Left renal cortex interstitium (tissue), 4 donors: Measurements from ENCODE around the gene RSF1. TPM values are rescaled to one million over a fixed set of nuclear protein-coding genes. Genes with fewer than 3 reads are reported as not detected.

Source experiments
- DNase-seq, 4 donors: peaks; one replicate each; pipeline ENCODE4 v3.0.0-alpha.2; 2013; ENCODE audit warnings: low read depth in 4 of 4, low spot score in 2 of 4, missing footprints in 1 of 4
- polyA plus RNA-seq, 4 donors: library from polyadenylated mRNA; unstranded; fragments of 120-200 nt; gene quantifications; one replicate each; pipeline ENCODE4 v1.2.1, GENCODE V29; 2013; ENCODE audit not compliant: insufficient read length in 4 of 4

Gene RSF1
- polyA plus RNA-seq, 4 donors, result 51.1 to 73.1 (median 65.7) TPM

DNA sequence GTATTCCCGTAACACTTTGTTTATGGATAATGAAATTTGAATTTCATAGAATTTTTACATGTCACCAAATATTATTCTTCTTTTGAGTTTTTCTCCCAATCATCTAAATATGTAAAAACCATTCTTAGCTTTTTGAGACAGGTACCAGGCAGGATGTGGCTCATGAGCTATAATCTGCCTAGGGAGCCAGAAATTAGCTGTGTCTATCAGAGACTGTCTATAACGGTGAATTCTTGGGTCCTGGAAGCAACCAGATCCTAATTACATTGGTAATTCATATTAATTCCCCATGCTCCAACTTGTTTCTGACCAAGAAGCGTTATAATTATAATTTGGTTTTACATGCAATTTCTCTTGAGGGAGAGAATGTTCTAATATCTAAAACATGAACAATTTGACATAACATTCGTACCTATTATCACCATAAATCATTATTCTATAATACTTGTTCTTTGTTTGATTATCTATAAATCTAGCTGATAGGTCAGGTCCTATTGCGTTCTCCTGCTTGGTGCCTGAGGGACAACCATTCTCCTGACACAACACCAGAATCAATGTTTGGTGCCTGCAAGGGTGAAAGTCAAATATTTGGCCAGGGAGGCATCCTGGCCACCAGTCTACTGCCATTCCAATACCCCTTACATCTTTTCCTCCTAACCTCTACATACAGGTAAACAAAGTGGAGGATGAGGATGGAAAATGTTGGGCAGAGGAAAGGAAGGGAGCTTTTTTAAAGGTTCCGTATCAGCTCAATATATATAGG is 69.9 kb downstream of the RSF1 start:
- DNase-seq, result no peak

DNA sequence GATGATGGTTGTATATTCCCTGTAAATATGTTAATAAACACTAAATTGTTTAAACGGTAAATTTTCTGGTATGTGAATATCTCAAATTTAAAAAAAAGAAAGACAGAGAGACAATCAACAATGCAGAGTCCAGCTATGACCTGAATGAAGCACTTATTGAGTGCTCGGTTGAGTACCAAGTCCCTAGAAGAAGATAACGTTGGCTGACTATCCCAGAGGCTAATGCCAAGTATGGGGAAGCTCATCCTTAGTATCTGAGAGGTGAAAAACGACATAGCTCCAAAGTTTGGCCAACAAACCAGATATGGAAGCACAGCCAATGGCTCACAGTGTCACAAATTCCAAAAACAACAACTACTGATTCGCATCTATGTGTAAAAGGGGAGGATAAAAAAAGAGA is 71.3 kb downstream of the RSF1 start:
- no peak for DNase-seq

DNA sequence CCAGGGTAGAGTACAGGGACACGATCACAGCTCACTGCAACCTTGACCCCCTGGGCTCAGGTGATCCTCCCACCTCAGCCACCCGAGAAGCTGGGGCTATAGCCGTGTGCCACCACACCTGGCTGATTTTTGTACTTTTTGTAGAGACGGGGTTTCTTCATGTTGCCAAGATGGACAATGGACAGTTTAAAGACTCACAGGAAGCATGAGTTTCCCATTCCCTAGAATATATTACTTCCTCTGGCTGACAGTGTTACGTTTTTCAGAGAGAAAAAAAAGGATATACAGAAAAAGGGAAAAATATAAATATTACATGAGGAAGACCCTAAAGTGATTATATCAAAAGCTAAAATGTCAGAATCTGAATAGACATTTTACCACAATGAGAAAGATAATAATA is 72.3 kb downstream of the RSF1 start:
- DNase-seq, result no peak

DNA sequence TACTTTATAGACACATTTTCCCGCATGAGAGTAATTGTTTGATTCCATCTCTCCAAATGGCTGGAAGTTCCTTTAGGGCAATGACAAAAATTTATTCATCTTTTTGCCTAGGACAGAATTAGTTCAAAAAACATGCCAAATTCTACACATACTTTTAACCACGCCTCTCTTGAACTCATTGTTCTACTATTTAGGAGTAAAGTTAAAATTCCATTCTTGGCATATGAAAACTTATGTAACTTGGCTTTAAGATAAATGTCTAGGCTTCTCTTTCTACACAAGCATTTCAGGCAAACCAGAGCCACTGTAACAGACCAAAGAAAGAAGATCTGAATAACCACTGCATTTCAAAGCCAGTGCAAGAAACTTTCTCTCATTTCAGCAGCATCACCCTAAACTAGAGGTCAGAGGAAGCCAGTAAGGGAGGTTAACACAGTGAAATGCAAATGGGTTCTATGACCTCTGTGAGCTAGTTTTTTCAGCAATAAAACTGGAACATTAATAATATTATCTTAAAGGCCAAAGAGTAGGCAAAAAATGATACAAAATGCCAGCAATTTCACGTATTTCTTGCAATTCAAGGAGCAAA is 73.0 kb downstream of the RSF1 start:
- no peak for DNase-seq

DNA sequence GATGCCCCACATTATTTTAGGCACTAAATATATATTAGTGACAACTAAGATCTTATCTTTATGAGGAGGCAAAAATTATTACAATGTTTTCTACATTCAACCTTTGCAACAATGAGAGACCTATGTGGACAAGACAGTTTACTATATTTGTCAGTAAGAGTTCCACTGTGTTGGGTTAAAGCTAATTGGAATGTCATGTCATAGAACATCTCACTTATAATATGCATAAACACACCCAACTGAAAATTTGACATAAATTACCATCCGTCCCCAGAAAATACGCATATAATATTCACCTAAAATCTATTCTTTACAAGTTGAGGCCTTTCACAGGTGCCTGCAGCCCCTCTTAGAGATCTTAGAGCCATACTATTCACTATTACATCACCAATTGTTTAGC is 84.0 kb downstream of the RSF1 start:
- no peak for DNase-seq

DNA sequence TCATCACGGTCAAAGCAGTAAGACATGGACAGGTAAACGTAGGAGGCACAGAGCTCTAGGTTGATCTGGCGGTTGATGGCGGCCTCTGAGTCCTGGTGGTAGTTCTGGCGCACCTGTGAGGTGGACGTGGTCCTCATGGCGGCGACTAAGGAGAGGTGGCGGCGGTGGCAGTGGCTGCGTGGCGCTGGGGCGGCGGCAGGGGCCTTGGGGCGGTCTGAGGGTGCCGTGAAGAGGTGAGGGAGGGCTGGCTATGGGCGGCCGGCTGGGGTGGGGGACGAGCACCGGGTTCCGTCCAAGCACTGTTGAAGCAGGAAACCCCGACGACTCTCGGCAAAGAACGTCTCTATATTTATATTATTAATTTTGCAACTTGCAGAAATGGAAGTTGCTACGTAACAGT is 85.6 kb downstream of the RSF1 start:
- no peak for DNase-seq

DNA sequence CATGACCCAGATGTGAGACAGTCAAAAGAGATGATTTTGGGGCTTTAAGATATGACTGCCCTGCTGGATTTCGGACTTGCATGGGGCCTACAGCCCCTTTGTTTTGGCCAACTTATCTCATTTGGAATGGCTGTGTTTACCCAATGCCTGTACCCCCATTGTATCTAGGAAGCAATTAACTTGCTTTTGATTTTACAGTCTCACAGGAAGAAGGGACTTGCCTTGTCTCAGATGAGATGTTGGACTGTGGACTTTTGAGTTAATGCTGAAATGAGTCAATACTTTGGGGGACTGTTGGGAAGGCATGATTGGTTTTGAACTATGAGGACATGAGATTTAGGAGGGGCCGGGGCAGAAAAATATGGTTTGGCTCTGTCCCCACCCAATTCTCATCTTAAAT is 88.4 kb downstream of the RSF1 start:
- no peak for DNase-seq

DNA sequence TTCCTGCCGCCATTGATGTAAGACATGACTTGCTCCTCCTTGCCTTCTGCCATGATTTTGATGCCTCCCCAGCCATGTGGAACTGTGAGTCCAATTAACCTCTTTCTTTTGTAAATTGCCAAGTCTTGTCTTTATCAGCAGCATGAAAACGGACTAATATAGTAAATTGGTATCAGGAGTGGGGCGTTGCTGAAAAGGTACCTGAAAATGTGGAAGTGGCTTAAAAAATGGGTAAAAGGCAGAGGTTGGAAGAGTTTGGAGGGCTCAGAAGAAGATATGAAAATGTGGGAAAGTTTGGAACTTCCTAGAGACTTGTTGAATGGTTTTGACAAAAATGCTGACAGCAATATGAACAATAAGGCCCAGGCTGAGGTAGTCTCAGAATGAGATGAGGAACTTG is 89.7 kb downstream of the RSF1 start:
- no peak for DNase-seq

DNA sequence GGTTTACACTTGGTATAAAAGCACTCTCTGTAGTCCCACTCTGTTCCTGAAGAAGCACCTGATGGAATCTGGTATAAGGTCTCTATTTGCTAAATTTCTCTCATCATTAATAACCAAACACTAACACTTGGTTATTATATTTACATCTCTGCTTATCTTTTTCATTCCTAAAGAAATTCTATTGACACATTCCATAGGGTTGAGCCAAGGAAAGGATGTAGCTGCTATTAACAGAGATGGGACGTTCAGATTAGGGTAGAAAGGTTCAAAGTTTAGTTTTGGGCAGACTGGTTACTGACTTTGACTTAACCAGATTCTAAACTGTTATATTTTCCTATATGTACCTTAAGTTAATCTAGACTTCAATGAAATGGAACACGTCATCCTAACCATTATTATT is 91.5 kb downstream of the RSF1 start:
- DNase-seq, result no peak

DNA sequence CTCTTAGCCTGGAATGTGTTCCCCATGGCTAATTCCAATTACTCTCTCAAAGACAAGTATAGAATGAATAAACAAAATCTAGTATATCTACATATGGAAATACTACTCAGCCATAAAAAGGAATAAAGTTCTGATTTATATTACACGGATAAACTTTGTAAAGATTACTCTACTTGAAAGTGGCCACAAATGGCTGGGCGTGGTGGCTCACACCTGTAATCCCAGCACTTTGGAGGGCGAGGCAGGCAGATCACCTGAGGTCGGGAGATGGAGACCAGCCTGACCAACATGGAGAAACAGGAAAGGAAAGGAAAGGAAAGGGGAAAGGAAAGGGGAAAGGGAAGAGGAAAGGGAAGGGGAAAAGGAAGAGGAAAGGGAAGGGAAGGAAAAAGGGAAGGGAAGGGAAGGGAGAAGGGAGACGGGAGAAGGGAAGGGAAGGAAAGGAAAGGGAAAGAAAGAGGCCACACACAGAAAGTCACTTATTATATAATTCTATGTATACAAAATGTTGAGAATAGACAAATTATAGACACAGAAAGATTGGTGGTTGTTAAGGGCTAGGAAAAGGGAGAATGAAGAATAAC is 92.2 kb downstream of the RSF1 start:
- DNase-seq, result no peak

DNA sequence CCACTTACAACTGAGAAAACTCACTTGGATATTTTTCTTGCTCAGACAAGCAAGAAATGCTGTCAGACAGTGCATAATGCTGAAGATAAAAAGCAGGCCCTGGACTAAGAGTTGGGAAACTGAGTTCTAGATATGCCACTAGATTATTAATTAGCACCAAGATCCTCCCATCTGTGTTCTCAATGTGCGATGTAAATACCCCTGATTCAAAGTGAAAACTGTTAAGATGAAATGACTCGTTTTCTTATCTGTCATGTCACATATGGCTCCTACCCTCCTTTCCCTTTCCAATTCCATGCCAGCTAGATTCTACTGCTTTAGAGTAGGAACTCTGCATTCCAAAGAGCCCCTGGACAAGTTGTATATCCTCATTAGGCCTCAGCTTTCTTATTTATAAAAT is 94.0 kb downstream of the RSF1 start:
- no peak for DNase-seq

DNA sequence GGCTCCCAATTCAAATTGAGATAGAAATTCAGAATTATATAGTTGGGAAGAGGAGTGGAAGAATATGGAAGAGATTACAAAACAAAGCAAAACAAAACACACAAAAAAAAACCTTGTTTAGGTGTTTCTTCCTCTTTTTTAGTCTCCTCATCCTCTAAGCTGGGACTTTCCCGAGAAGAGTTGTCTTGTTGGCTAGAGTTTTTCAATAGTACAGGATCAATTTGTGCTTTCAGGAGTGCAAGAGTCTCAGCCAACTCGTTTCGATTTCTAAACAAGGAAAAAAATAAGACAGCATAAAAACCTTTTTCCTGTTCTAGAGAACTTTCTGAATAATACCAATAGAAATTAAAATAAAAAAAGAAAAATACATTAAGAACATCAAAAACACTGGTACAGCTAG is 95.1 kb downstream of the RSF1 start:
- DNase-seq, result no peak

DNA sequence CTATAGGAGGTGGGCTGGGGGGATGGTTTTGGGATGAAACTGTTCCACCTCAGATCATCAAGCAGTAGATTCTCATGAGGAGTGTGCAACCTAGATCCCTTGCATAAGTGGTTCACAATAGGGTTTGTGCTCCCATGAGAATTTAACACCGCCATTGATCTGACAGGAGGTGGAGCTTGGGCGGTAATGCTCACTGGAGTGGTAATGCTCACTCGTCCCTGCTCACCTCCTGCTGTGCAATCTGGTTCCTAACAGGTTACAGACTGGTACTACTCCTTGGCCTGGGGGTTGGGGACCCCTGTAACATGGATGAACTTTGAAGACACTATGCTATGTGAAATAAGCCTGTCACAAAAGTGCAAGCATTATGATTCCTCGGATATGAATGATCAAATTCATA is 95.9 kb downstream of the RSF1 start:
- DNase-seq, result no peak

DNA sequence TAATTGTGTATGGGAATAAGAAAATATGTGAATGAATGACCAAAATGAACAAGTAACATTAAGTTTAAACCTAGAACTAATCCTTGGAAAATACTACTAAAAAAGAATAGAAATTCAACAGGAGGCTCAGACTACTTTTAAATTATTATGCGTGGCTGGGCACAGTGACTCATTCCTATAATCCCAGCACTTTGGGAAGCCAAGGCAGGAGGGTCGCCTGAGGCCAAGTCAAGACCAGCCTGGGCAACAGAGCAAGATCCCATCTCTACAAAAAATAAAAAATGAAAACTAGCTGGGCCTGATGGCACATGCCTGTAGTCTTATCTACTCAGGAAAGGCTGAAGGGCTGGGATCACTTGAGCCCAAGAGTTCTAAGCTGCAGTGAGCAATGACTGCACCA is 97.5 kb downstream of the RSF1 start:
- no peak for DNase-seq

DNA sequence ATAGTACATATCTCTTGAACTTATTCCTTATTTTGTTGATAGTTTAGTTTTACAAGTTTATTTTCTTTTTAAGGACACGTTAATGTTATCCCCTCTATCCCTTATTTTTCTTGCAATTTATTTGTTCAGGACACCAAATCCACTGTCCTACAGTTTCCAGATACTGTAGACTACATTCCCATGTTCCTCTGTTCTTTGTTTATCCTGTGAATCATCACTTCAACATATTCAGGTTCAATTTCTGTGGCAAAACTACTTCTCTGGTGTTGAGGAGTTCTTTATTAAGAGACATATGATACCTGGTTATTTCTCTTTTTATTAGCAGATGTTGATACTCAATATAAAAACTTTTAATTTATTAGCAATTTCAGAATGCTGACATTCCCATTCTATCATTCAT is 110.2 kb downstream of the RSF1 start:
- no peak for DNase-seq

DNA sequence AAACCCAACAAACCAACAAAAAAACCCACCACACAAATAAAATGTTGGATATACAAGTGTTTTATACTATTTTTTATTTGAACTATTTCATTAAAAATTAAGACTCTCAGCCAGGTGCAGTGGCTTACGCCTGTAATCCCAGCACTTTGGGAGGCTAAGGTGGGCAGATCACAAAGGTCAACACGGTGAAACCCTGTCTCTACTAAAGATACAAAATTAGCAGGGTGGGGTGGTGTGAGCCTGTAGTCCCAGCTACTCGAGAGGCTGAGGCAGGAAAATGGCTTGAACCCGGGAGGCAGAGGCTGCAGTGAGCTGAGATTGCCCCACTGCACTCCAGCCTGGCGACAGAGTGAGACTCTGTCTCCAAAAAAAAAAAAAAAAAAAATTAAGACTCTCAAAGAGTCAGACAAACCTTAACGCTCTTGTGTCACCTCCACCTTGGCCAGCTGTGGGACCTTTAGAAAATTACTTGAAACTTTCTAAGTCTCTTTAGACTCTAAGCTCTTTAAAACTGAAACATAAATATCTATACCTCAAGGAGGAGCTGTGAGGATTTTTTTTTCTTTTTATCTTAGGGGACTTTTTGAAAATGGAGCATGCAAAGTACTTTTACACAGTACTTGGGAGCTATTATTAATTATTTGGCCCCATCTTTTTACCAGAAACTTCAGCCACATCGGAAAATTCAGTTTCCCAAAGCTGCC is 114.5 kb downstream of the RSF1 start:
- no peak for DNase-seq

DNA sequence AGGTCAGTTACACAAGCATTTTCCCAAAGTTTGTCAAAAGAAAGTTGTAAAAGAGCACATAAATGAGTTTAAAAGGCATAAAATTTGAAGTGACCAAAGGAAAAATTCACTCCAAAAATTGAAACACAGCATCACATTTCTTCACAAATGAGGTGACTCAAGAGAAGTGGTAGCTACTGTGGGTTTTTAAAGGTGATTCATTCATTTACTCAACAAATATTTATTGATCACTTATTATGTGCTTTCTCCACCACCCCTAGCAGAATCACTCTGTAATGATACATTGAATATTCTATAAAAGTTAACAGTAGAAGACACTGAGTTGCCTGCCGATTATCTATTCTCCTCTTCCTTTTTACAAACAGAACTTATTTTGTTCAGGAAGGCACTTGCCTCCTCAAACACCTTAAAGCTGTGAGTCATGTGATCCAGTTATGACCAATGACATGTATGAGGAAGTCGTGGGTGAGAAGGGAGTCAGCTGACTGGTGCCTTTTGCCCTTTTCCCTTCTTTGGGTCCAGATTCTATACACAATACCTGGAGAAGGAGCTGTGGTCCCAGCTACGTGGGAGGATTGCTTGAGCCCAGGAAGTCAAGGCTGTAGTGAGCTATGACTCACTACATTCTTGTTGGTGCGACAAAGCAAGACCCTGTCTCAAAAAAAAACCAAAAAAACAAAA is 115.2 kb downstream of the RSF1 start:
- DNase-seq, result no peak

DNA sequence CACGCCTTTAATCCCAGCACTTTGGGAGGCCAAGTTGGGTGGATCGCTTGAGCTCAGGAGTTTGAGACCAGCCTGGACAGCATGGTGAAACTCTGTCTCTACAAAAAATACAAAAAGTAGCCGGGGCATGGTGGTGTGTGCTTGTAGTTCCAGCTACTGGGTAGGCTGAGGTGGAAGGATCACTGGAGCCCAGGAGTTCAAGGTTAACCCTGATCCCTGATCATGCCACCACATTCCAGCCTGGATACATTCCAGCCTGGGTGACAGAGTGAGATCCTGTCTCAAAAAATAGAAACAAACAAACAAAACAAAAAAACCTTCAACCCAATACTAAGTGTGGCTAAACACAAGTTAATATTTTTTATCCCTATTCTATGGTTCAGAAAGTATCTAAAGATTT is 116.5 kb downstream of the RSF1 start:
- DNase-seq, result no peak

DNA sequence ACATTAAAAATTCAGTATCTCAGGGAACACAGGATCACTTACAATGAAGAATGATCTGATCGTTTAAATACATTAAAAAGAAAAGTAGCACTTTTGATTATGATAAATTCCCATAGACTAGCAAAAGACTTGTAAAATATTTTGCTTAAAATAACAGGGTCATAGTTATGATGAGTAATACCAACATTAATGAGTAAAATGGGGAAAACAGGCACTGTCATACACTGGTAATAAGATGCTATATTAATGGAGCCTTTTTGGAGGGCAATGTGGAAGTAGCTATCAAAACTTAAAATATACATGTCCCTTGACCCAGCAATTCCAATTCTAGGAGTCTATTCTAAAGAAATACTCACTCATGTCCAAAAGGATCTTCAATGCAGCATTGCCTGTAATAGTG is 121.1 kb downstream of the RSF1 start:
- no peak for DNase-seq

DNA sequence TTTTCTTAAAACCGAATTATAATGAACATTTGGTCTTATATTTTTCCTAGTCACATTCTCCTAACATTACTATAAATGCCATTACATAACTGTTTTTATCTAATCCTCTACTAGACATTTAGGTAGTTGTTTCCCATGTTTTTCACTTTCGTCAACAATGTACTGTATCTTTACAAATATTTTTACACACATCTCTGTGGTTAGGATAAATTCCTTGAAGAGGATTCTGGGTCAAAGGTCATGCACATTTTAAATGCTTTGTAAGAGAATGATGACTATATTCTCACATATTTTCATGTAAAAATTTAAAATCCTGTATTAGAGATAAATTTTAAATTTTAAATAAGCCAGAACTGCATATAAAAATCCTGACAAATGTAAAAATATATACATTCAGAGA is 121.6 kb downstream of the RSF1 start:
- no peak for DNase-seq

DNA sequence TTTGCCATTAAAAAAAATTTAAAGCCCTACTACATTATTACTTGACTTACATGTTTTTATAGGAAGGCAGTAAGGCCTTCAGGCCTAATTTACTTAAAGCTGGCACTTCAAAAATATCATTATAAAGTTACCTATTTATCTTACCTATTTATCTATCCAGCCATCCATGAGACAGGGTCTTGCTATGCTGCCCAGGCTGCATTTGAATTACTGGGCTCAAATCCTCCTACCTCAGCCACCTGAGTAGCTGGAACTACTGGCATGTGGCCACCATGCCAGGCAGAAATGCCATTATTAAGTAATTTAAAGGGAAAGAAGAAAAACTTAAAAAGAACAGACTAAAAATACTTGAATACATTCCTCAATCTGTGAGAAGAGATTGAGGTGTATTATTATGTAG is 122.7 kb downstream of the RSF1 start:
- no peak for DNase-seq
